ENCODE data around the gene SPOP.

DNA sequence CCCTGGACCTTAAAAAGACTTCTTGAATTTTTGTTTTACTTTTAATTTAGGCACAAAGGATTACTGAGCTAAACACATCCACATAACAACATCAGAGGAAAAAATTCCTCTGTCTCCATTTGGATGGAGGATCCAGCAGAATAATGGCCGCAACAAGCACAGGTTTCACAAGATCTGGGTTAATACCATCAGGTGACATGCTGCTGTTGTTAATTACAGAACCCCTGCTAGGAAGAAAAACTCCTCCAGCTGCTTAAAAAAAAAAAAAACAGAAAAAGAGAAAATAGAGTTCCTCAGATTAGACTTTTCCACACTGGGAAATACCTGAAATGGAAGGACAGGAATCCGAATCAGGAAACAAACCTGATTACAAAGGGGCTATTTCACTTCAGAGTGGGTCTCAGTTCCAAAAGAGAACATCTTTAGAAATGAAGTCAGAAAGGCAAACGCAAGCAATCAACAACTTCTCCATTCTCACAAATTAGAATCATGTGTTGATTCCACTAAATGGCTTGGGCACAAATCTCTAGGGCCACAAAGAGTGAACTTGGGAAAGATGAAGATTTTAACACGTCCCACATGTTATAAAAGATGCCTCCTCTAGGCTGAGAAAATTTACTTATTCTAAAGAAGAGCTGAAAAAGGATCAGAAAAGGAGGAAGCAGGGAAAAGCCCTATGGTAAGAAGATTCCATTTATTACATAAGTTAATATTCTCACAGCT lies 44.0 kb downstream of the SPOP start:
- TF ChIP-seq POLR2A (IDR thresholded peaks at IDR 0.05; ENCODE audit: low read depth, low read length) (no peak), TAF1 (IDR thresholded peaks at IDR 0.05; ENCODE audit: borderline replicate concordance, low read depth, low read length) (no peak)

All from GM12892 (cell line).